GOT3 (cell line): ENCODE data around the gene KDF1.
"Not testable (repeated sequence)": the region's sequence is repeated elsewhere in the genome, so short reads cannot be mapped to it uniquely, and the experiment has no call there.

Experiments
- DNase-seq: peaks from one replicate; lab custom pipeline; 2025; ENCODE audit warnings: mixed read lengths; lab: John Stamatoyannopoulos, UW

Gene KDF1

DNA sequence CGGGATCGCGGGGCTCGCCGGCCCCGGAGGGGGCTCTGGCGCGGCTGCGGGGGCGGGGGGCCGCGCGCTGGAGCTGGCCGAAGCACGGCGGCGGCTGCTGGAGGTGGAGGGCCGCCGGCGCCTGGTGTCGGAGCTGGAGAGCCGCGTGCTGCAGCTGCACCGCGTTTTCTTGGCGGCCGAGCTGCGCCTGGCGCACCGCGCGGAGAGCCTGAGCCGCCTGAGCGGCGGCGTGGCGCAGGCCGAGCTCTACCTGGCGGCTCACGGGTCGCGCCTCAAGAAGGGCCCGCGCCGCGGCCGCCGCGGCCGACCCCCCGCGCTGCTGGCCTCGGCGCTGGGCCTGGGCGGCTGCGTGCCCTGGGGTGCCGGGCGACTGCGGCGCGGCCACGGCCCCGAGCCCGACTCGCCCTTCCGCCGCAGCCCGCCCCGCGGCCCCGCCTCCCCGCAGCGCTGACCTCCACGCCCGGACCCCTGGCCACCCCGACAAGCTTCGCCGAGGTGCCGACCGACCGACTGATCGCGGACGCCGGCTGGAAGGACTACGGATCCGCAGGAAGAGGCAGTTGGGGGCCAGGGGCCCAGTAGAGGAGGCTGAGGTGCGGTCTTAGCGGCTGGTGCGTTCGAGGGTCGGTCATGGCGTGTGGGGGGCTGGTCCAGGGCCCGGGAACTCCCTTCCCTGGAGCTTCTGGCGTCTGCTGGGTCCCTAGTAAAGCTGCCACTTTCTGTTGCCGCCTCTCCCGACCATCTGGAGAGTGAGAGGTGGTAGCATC is 33.9 kb upstream of the KDF1 start:
- peak; percentile 10 for DNase-seq

DNA sequence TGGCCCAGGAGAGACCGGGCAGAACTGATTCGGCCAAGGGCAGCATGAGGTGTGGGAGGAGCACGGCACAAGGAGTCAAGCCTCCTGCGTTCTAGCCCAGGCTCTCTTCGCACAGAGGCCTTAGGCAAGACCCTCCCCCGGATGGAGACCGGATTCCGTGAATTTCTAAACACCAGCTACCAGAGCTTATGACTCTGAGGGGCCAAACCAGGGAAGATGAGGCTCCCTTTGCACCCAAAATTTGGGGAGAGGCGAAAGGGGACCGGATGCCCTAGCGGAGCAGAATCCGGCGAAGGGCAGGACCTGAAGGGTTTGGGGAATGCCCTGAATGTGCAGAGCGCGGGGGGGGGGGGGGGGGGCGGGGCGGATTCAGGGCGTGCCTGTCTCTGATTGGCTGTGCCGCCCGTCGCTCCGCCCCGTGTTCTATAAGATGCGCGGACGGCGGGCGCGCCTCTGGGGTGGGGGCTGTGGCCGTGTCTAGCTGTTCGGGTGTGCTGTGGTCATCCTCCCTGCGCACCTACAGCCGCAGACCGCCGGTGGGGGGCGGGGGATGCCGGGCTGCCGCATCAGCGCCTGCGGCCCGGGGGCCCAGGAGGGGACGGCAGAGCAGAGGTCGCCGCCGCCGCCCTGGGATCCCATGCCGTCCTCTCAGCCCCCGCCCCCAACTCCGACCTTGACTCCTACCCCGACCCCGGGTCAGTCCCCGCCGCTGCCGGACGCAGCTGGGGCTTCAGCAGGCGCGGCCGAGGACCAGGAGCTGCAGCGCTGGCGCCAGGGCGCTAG is 33.2 kb upstream of the KDF1 start, which contains the start of gene TRNP1:
Gene TRNP1 (plus strand): TSS at position 456 of the 783 bp plus-strand sequence. CDS start 95 bp downstream, at position 551.
- peak; percentile 9 for DNase-seq

DNA sequence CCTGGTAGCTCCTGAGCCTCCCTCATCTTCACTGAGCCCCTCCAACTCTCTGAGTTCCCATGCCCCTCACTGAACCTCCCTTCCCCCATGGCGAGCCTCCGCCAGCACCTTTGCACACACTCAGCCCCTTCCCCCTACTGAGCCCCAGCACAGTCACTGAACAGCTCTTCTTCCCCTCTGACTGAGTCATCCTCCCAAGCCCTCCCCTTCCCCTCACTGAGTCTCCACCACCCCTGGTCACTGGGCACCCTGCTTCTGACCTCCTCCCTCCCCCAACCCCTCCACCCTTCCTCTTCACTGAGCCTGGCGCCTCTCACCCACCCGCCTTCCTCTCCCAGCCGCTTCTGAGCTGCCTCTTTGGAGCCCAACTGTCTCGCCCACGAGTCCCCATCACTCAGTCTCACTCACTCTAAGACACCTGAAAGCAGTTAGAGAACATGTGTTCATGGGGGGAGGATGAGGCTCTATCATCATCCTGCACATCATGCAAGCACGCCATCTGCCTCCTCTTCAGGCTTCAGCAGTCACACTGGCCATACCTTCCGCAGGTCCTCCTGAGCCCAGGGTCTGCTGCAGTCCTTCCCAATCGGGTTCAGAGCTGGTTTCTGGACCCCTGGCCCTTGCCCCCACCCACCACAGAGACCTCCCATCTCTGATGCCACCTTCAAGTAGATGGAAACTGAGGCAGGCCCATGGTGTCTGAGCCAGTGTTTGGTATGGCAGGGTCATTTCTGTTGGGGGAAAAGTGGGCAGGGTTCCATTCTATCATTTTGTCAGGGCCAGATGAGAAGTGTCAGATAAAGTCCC is 31.2 kb upstream of the KDF1 start:
- no peak for DNase-seq

DNA sequence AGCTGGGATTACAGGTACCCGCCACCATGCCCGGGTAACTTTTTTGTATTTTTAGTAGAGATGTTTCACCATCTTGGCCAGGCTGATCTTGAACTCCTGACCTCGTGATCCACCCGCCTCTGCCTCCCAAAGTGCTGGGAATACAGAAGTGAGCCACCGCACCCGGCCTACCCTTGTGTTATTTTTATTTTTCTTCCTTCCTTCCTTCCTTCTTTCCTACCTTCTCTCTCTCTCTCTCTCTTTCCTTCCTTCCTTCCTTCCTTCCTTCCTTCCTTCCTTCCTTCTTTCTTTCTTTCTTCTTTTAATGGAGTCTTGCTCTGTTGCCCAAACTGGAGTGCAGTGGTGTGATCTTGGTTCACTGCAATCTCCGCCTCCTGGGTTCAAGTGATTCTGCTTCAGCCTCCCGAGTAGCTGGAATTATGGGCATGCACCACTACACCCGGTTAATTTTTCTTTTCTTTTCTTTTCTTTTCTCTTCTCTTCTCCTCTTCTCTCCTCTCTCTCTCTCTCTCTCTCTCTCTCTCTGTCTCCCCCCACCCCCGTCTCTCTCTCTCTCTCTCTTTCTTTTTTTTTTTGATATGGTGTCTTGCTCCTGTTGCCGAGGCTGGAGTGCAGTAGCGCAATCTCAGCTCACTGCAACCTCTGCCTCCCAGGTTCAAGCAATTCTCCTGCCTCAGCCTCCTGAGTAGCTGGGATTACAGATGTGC is 29.3 kb upstream of the KDF1 start:
- DNase-seq = not testable (repeated sequence)

DNA sequence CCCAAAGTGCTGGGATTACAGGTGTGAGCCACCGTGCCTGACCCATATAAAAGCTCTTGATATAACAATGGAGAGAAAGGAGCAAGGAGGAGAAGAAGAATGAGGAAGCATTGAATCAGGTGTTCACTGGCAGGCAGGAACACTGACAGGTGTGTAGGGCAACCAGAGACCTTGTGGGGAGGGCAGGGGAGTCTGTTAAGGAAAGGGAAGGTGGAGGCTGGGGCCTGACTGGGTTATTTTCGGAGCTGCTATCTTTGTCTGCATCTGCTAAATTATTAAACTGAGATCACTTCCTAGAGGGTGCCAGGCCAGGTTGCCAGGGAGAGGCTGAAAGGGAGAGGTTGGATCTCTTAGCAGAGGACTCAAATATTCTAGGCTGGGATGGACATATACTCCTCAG is 26.4 kb upstream of the KDF1 start:
- no peak for DNase-seq

DNA sequence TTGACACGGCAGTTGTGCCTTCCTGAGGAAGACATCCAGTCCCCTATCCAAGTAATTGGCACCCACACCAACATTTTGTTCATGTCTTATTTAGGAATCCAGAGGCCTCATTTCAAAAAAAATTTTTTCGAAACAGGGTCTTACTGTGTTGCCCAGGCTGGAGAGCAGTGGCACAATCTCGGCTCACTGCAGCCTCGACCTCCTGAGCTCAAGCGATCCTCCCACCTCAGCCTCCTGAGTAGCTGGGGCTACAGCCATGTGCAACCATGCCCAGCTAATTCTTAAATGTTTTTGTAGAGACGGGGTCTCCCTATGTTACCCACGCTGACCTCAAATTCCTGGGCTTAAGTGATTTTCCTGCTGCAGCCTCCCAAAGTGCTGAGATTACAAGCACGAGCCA is 24.0 kb upstream of the KDF1 start:
- no peak for DNase-seq

DNA sequence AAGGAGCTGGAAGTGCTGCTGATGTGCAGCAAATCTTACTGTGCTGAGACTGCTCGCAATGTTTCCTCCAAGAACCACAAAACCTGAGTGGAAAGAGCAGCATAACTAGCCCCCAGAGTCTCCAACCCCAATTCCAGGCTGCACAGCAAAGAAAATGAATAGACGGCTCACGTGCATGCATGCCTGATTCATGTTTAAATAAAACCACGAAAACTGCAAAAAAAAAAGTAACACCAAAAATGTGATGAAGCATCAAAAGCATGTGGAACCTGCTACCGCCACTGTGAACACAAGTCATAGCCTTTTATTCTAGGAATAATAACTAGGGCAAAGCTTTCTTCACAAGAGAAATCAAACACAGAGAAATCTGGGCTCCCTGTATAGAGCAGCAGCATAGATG is 23.6 kb upstream of the KDF1 start:
- DNase-seq = no peak

DNA sequence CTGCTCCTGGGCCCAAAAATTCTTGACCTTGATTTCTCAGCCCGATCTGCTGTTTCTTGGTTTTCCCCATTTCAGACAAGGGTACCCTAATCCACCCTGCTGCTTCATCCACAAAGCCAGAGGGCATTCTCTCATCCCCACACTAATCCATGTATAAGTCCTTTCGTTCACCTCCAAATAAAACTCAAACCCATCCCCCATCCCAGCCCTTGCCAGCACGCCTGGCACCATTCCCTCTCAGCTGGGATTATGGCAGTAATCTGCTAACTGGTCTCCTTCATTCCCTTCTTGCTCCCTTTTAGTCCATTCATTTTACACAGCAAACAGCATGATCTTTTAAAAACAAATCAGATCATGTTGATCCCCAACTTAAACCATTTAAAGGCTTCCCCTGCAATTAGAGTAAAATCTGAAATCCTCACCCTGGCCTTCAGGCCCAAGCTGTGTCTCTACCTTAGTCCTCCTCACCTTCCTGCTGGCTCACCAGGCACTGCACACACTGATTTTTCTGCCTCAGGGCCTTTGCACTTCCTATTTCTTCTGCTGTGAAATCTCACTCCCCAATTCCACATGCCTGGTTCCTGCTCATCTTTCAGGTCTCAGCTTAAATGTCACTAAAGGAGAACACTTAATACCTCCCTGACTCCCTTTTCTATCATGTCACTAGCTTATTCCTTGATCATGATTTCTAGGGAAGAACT is 21.0 kb upstream of the KDF1 start:
- DNase-seq = no peak

DNA sequence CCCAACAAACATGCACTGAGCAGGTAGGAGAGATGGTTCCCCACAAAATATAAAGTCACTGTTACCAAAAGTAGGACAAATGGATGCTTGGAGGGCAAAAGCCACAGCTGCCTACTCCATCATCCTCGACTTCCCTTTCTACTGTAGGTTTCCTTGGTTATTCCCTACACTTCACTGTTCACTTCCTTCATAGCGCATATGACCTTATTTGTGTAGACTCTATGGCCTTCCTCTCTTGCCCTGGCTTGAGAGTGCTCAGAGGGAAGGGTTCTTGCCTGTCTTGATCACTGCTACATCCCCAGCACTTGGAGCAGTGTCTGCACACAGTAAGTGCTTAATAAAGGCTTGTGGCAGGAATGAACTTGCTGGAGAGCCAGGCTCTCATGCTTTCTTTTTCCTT is 18.6 kb upstream of the KDF1 start:
- no peak for DNase-seq

DNA sequence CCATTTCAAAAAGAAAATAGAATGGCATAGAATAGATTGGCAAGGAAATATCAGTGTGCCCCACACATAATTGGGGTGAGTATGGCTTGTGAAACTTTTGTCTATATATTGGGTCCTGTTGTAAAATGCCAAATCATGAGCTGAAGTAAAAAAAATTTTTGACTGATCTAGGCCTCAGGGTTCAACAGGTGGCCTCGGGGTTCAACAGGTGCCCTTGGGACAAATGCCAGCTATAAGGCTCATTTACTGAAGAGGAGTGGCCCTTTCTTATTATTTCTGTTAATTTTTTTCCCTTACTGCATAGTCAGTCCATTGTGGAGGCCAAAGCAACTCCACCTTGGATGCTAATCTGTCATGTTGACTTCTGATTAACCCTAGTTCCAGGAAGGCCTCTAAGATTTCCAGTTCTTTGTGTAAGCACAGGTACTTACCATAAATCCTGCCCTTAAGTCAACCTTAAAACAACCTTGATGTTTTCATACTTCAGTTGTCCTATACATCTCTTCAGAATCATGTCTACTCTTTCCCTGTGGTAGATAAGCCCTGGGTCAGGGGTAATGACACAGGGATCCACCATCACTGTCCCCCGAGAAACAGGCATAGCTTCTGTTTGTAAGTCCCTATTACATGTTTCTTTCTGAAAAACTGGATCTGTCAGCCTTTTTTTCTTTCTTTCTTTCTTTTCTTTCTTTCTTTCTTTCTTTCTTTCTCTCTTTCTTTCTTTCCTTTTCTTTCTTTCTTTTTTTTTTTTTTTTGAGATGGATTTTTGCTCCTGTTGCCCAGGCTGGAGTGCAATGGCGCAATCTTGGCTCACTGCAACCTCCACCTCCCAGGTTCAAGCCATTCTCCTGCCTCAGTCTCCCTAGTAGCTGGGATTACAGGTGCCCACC is 16.6 kb upstream of the KDF1 start:
- no peak for DNase-seq

DNA sequence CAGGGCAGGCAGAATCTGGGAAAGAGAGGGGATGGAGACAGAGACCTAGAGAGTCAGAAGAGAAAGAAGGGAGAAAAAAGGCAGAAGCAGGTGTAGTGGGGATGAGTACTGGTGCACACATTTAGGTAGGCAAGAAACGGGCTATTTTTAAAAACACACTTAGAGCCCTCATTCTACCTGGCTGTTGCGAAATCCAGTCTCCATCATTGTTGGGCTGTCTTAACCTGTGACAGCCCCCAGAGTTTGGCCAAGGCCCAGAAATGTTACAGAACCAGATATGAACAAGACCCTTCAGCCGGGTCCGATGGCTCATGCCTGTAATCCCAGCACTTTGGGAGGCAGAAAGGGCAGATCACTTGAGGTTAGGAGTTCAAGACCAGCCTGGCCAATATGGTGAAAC is 12.6 kb upstream of the KDF1 start:
- DNase-seq = no peak

DNA sequence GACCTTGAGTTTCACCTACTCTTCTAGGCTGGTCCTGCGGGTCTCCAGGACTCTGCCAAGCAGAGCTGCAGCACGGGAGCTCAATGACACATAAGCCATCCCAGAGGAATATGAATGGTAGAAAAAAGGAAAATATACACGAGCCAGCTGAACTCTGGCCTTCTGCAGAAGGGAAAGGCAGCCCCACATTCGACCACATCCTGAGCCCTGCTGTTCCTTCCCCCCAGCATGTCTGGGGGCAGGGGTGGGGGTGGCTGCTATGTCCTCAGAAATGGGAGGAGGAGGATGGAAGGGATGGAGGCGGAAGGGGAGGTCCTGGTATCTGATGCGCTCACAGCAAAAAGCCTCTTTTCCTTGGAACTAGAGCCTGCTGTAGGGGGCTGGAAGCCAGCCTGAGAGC is 12.1 kb upstream of the KDF1 start:
- no peak for DNase-seq

DNA sequence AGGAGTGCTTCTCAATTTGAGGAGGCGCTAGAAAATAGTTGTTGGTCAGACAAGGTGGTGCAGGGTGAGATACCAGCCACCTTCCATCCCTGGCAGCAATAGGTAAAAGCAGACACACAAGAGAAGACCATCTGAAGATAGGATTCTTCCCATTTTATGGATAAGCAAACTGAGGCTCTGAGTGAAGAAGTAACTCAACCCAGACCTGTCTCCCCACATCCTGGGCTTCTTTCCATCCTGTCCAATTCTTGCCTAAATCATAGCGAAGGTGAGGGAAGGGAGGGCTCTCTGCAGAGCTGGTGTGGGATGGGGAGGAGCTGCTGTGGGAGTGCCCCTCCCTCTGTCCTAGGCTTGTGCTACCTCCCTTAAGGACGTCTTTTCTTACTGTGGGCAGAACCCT is 11.3 kb upstream of the KDF1 start:
- no peak for DNase-seq

DNA sequence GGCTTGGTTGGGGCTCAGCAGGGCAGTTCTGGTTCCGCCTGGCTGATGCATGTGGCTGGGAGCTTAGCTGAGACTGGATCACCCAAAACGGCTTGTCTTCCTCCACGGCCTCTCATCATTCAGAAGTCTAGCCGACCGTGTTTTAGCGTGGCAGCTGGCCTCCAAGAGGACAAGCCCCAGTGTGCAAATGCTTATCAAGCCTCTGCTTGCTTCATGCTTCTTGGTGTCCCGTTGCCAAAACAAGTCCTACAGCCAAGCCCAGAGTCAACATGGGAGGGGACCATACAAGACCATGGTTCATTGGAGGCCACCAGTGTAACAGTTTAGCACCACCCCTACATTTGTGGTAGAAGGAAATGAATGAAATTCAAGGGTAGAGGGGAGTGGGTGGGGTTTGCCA is 10.5 kb upstream of the KDF1 start:
- DNase-seq = no peak

DNA sequence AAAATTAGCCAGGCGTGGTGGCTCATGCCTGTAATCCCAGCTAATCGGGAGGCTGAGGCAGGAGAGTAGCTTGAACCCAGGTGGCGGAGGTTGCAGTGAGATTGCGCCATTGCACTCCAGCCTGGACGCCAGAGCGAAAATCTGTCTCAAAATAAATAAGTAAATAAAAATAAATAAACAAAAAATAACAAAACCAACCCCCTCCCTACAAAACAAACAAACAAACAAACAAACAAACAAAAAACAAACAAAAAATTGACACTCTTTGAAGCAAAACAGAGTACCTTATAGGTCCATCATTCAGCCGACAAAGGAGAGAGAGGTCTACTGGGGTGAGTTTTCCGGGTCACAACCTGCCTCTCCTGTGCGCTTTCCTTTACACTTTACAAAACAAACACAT is 5.4 kb upstream of the KDF1 start:
- DNase-seq = no peak

DNA sequence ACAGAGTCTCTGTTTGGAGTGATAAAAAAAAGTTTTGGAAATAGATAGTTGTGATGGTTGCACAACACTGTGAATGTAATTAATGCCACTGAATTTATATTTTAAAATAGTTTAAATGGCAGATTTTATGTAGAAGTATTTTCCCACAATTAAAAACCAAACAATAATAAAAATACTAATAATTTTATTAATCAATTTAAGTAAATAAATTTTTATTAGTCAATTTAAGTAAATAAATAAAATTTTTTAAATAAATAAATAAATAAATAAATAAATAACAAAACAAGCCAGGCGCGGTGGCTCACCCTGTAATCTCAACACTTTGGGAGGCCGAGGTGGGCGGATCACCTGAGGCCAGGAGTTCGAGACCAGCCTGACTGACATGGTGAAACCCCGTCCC is 4.9 kb upstream of the KDF1 start:
- no peak for DNase-seq

DNA sequence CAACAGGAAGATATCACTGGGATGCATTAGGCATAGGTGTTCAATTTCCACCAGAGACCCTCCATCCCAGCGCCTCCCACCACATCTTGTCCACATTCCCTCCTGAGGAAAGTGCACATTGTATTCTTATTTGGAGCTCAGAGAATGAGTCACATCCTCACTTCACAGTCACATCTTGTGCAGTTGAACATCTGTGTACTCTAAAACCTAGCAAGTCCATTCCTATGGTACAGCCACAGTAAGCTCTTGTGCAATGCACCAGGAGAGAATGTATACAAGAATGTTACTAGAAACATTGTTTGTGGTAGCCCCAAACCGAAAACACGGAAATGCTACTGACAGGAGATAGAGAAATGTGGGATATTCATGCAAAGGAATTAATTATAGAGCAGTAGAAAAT is 1.6 kb upstream of the KDF1 start:
- no peak for DNase-seq

DNA sequence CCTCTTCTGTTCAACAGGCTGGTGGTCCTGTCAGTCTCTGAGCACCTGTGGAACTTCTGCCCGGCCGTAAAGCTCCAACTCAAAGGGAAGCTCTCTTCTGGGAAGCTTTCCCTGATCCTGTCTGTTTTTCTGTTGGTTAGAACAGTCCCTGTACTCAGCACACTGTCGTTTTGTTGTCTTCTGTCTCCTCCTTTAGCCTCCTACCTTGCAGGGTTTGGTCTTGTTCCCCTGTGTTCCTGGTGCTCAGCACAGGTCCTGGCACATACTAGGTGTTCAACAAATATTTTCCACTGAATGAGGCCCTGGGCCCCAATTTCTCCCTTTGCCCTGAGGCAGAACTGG is 328 bp upstream of the KDF1 start:
- DNase-seq = no peak

DNA sequence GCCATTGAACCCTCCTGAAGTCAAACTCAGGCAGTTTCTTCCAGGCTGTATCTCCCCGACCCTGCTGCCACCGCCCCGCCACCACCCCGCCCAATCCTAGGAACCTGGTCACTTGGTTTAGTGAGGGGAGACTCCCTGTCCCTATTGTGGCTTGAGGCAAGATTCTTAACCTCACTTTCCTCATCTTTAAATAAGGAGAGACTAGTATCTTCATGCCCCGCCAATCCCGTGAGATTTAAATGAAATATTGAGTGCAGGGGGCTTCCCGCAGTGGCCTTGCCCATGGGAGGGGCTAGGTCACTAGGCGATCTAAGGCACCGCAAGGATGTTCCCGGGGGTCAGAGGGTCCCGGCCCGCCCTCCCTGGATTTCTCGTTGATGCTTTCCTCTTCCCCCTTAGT is 998 bp downstream of the KDF1 start:
- no peak for DNase-seq

DNA sequence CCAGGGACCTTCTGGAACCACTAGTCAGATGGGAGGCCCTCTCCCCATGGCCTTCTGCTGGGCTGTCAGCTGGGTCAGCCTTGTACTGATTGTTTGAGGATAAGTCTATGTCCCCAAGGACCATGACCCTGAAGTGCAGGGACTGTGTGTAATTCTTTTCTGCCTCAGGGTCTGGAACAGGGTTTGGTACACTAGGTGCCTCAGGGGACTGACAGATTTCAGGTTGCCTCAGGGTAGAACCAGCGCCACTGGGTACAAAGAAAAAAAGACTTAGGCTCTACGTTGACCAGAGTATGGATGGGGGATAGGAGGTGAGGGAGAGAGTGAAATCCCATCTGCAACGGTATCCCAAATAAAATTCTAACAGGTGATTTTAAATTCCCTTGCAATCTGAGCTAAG is 3.0 kb downstream of the KDF1 start:
- DNase-seq = no peak

DNA sequence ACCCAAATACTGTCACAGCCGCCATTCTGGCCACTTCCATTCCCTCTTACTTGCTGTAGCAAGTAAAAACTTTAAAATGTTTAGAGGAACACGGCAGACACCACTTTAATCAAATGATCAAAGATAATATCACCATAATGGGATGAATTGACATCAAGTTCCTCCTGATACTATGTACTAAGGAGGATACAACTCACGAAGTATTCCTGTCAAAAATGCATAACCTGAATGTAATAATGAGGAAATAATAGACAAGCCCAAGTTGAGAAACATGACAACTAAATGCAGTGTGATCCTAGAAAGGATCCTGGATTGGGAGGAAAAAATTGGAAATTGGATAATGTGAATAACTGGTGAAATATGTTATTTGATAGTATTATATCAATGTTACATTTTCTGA is 3.9 kb downstream of the KDF1 start:
- DNase-seq = no peak
